A673 (cell line): ENCODE results near the gene ITPR3. TPM values are rescaled to one million over a fixed set of nuclear protein-coding genes. Genes with fewer than 3 reads are reported as not detected.
A peak's percentile ranks its signal among the peaks of the same experiment; 100 is the strongest.

Experiments
- Bru-seq: library from RNA; stranded (reverse); fragments of 400-500 nt; gene quantifications from one replicate; lab custom pipeline; 2021; lab: Mats Ljungman, UMichigan
- BruChase-seq, 2 experiments: library from RNA; stranded (reverse); fragments of 400-500 nt; gene quantifications; one replicate each; lab custom pipeline; 2021; lab: Mats Ljungman, UMichigan
- BruUV-seq: library from RNA; stranded (reverse); fragments of 400-500 nt; replicated peaks from 2 replicates; lab custom pipeline; 2021; lab: Mats Ljungman, UMichigan
- CTCF ChIA-PET: fragments of 300-600 bp; sonication (Branson Sonifier 250); formaldehyde crosslinking; loops from one replicate; lab custom pipeline; 2022; ENCODE audit warnings: antibody characterized with exemption; lab: Charles Lee
- POLR2A ChIA-PET: fragments of 300-600 bp; sonication (Branson Sonifier 250); formaldehyde crosslinking; loops from one replicate; lab custom pipeline; 2022; ENCODE audit warnings: antibody characterized with exemption; ENCODE audit not compliant: low non-redundant PET; lab: Charles Lee
- DNase-seq: peaks from one replicate; pipeline ENCODE4 v3.0.0-alpha.2; 2015; ENCODE audit warnings: low spot score
- H3K27ac ChIP-seq: fragments of 200-600 bp; sonication (generic); 2 replicates; pipeline ENCODE4 v1.5.1; 2016; ENCODE audit warnings: mixed run types, low read depth, mild to moderate bottlenecking, mixed read lengths, antibody characterized with exemption, low read length; ENCODE audit not compliant: poor library complexity, severe bottlenecking
- H3K27me3 ChIP-seq: fragments of 200-600 bp; sonication (generic); replicated peaks from 2 replicates; pipeline ENCODE4 v1.6.1; 2017; ENCODE audit warnings: mixed run types, low read depth, mild to moderate bottlenecking, mixed read lengths, antibody characterized with exemption, low read length; ENCODE audit not compliant: insufficient read depth, poor library complexity
- H3K36me3 ChIP-seq: fragments of 200-600 bp; sonication (generic); 2 replicates; pipeline ENCODE4 v1.6.1; 2016; ENCODE audit warnings: mixed run types, mild to moderate bottlenecking, mixed read lengths, antibody characterized with exemption, low read length; ENCODE audit not compliant: insufficient read depth, poor library complexity, severe bottlenecking
- H3K4me1 ChIP-seq: fragments of 200-600 bp; sonication (generic); 2 replicates; pipeline ENCODE4 v1.6.1; 2017; ENCODE audit warnings: mixed run types, mild to moderate bottlenecking, mixed read lengths, antibody characterized with exemption, low read length; ENCODE audit not compliant: insufficient read depth, poor library complexity, severe bottlenecking
- H3K4me3 ChIP-seq: fragments of 200-600 bp; sonication (generic); 2 replicates; pipeline ENCODE4 v1.5.1; 2016; ENCODE audit warnings: low read depth, mixed run types, mild to moderate bottlenecking, mixed read lengths, low read length; ENCODE audit not compliant: poor library complexity, severe bottlenecking
- H3K9me3 ChIP-seq: fragments of 200-600 bp; sonication (generic); 2 replicates; pipeline ENCODE4 v1.6.1; 2016; ENCODE audit warnings: mixed run types, low read depth, mild to moderate bottlenecking, mixed read lengths, antibody characterized with exemption, low read length; ENCODE audit not compliant: poor library complexity, severe bottlenecking
- CTCF ChIP-seq: fragments of 300-800, 200-600 bp; sonication (generic); conservative IDR thresholded peaks from 2 replicates; pipeline ENCODE4 v1.5.1; 2017; ENCODE audit warnings: low read depth, mild to moderate bottlenecking, antibody characterized with exemption, low read length, moderate library complexity, mixed read lengths
- EZH2 ChIP-seq: fragments of 200-600 bp; sonication (generic); IDR thresholded peaks from 2 replicates; pipeline ENCODE4 v1.6.1; 2017; ENCODE audit warnings: borderline replicate concordance, low read depth, mild to moderate bottlenecking, mixed read lengths, antibody characterized with exemption, low read length; ENCODE audit not compliant: poor library complexity, severe bottlenecking
- intact Hi-C: fragments of 100-400 bp; cut with micrococcal nuclease; formaldehyde crosslinking; loops from one replicate; pipeline ENCODE4 v1.10.0; 2022; ENCODE audit not compliant: unreplicated experiment
- long read RNA-seq: library from polyadenylated mRNA; stranded (forward); transcript quantifications from one replicate; pipeline ENCODE4 v2.0.0, GENCODE V29; 2022
- total RNA-seq: library from RNA; stranded (reverse); gene quantifications from 2 replicates; pipeline ENCODE4 v1.2.3, GENCODE V29; 2021

ITPR3 gene
- 27.8 and 27.9 TPM in 2 replicates for total RNA-seq
- Bru-seq, nascent RNA: percentile 53 among the genes with signal in this experiment
- BruChase-seq, experiment 1, labeled RNA remaining after a 2-hour chase: percentile 58 among the genes with signal in this experiment
- BruChase-seq, experiment 2, labeled RNA remaining after a 6-hour chase: percentile 65 among the genes with signal in this experiment
- long read RNA-seq, full-length matches to known transcripts: 1 of 36 reads
- long read RNA-seq, partial matches to known transcripts: 25 of 36 reads
- long read RNA-seq, other reads (novel, unspliced or antisense): 10 of 36 reads

GRCh38 chr6:33620856-33621710 is at the start of gene ITPR3:
ITPR3 (plus strand) TSS chr6:33621322; CDS start chr6:33621603, 281 bp downstream.
- no peak for TF ChIP-seq EZH2
- no TSS peak for BruUV-seq
- H3K27me3 ChIP-seq: no peaks in the 10 kb centered on the region
- H3K4me1 ChIP-seq: peaks cover 35% of the 10 kb centered on the region
- no peaks in the 10 kb centered on the region for H3K9me3 ChIP-seq
- intact Hi-C loops: loop anchor here (2.0 kb wide), 1 partner anchor 76 kb away; no protein-coding TSS in a partner anchor
- peak; percentile 65 for DNase-seq
- peak within 1 kb of the TSS; percentile 72 for H3K27ac ChIP-seq
- peak within 1 kb of the TSS; percentile 66 for H3K4me3 ChIP-seq
- peaks cover 2% of the 10 kb centered on the region for H3K36me3 ChIP-seq
- ChIA-PET CTCF (interaction anchor here (0.7 kb wide), 1 partner anchor 533 kb away, joined by 4 read pairs; no protein-coding TSS in a partner anchor), POLR2A (no interaction called here)

- Histone ChIP-seq H3K27me3 (no peaks in the 10 kb centered on the region), H3K36me3 (peaks cover 12% of the 10 kb centered on the region), H3K4me1 (peaks cover 18% of the 10 kb centered on the region), H3K27ac (peak overlapping the region; percentile 75), H3K4me3 (peak overlapping the region; percentile 56), H3K9me3 (no peaks in the 10 kb centered on the region)
- ChIA-PET POLR2A (interaction anchor here (0.5 kb wide), 1 partner anchor 138 kb away, joined by 3 read pairs; no protein-coding TSS in a partner anchor), CTCF (interaction anchor here (0.6 kb wide), 1 partner anchor 8 kb away, joined by 3 read pairs; no protein-coding TSS in a partner anchor)
- TF ChIP-seq EZH2: no peak
- TF ChIP-seq CTCF: no peak
- intact Hi-C loops: loop anchor here (10.0 kb wide), 1 partner anchor 147 kb away; the partner anchor contains the start of gene SYNGAP1
- no TSS peak for BruUV-seq
- DNase-seq: peak; percentile 68
These were observed 49.3 kb upstream of the ITPR3 start for GRCh38 chr6:33571637-33572316.

GRCh38 chr6:33575211-33575610 is 45.9 kb upstream of the ITPR3 start:
- no peak for DNase-seq
- intact Hi-C loops: loop anchor here (10.0 kb wide), 1 partner anchor 150 kb away; the partner anchor contains the start of gene SYNGAP1
- Histone ChIP-seq H3K27ac (no peak overlapping the region), H3K9me3 (no peaks in the 10 kb centered on the region), H3K27me3 (no peaks in the 10 kb centered on the region), H3K4me1 (peaks cover 15% of the 10 kb centered on the region), H3K4me3 (no peak overlapping the region), H3K36me3 (peaks cover 12% of the 10 kb centered on the region)
- CTCF ChIA-PET: interaction anchor here (0.6 kb wide), 1 partner anchor 626 kb away, joined by 3 read pairs; no protein-coding TSS in a partner anchor
- POLR2A ChIA-PET: no interaction called here
- BruUV-seq: no TSS peak
- TF ChIP-seq EZH2: no peak
- TF ChIP-seq CTCF: no peak
